Measurements from ENCODE around the gene ABCA7.

- TF ChIP-seq POLR2A (IDR thresholded peaks at IDR 0.05; ENCODE audit: low read depth) (no peak), CTCF (IDR thresholded peaks at IDR 0.05) (no peak), POLR2AphosphoS5 (IDR thresholded peaks at IDR 0.05) (peak; percentile 14 to 49)
Observed at GRCh38 chr19:1087813-1088415, 48.0 kb downstream of the ABCA7 start.

Measured in esophagus muscularis mucosa (tissue), 3 donors.